IMR-90 (cell line): Measurements from ENCODE around the gene NADSYN1.

Experiments
- BHLHE40 ChIP-seq: fragments of 150-350 bp; IDR thresholded peaks from 2 replicates; pipeline ENCODE4 v1.6.1; 2016; ENCODE audit warnings: mild to moderate bottlenecking, low read depth, low read length
- CEBPB ChIP-seq: IDR thresholded peaks from 2 replicates; pipeline ENCODE4 v1.6.1; 2012; ENCODE audit warnings: low read depth, low read length, improper control_type of control experiment
- CTCF ChIP-seq: conservative IDR thresholded peaks from 2 replicates; pipeline ENCODE4 v1.5.1; 2012; ENCODE audit warnings: mild to moderate bottlenecking, low read depth, low read length, improper control_type of control experiment
- MAFK ChIP-seq: IDR thresholded peaks from 2 replicates; pipeline ENCODE4 v1.6.1; 2012; ENCODE audit warnings: low read depth, low read length, improper control_type of control experiment
- POLR2A ChIP-seq: IDR thresholded peaks from 2 replicates; pipeline ENCODE4 v1.6.1; 2012; ENCODE audit warnings: mild to moderate bottlenecking, low read depth, low read length
- RAD21 ChIP-seq: IDR thresholded peaks from 2 replicates; pipeline ENCODE4 v1.6.1; 2012; ENCODE audit warnings: low read length, improper control_type of control experiment
- RCOR1 ChIP-seq: IDR thresholded peaks from 2 replicates; pipeline ENCODE4 v1.6.1; 2012; ENCODE audit warnings: mild to moderate bottlenecking, low read length, improper control_type of control experiment; ENCODE audit not compliant: insufficient replicate concordance
- RFX5 ChIP-seq: IDR thresholded peaks from 2 replicates; pipeline ENCODE4 v1.8.0; 2012; ENCODE audit warnings: low read depth, mild to moderate bottlenecking, low read length, moderate library complexity
- SMC3 ChIP-seq: fragments of 150-350 bp; IDR thresholded peaks from 2 replicates; pipeline ENCODE4 v1.6.1; 2016; ENCODE audit warnings: low read depth, mild to moderate bottlenecking, antibody characterized with exemption, low read length, moderate library complexity
- TF ChIP-seq, protein P1 (sequence below): fragments of 150-350 bp; IDR thresholded peaks from 2 replicates; pipeline ENCODE4 v1.6.1; 2017; ENCODE audit warnings: mild to moderate bottlenecking, antibody characterized with exemption, low read length, low read depth

DNA sequence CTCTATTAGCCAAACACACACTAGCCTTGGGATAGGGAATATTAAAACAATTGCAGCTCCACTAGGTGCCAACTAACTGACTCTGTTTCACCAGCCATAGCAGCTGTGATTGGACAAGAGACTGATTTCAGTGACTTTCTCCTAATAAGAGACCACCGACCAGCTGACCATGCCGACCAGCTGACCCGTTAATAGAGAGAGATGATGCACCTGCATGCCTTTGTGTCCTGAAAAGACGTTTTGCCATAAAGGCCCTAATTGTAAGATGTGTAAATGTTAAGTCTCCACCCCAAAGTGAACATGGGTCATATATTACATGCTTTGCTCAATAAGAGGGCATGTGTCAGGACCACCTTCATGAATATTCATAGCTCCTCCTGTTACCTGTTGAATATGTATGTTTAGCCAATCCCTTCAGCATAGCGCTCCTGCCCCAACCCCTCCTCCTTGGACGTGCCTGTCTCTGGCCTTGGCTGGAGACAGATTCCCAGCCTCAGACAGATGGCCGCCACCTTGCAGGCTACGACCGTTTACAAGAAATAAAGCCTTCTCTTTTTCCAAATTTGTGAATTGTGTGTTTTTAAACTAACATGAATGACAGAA lies 1.3 kb upstream of the NADSYN1 start:
- no peak for TF ChIP-seq CTCF
- TF ChIP-seq, protein P1, sequence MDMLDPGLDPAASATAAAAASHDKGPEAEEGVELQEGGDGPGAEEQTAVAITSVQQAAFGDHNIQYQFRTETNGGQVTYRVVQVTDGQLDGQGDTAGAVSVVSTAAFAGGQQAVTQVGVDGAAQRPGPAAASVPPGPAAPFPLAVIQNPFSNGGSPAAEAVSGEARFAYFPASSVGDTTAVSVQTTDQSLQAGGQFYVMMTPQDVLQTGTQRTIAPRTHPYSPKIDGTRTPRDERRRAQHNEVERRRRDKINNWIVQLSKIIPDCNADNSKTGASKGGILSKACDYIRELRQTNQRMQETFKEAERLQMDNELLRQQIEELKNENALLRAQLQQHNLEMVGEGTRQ: no peak
- TF ChIP-seq CEBPB: no peak
- no peak for TF ChIP-seq RAD21
- no peak for TF ChIP-seq POLR2A
- no peak for TF ChIP-seq RFX5
- TF ChIP-seq MAFK: no peak
- TF ChIP-seq SMC3: no peak
- no peak for TF ChIP-seq BHLHE40
- no peak for TF ChIP-seq RCOR1
